ENCODE results near the gene JMJD1C.
"Not testable (repeated sequence)": the region's sequence is repeated elsewhere in the genome, so short reads cannot be mapped to it uniquely, and the experiment has no call there.

- TF ChIP-seq, protein P1, sequence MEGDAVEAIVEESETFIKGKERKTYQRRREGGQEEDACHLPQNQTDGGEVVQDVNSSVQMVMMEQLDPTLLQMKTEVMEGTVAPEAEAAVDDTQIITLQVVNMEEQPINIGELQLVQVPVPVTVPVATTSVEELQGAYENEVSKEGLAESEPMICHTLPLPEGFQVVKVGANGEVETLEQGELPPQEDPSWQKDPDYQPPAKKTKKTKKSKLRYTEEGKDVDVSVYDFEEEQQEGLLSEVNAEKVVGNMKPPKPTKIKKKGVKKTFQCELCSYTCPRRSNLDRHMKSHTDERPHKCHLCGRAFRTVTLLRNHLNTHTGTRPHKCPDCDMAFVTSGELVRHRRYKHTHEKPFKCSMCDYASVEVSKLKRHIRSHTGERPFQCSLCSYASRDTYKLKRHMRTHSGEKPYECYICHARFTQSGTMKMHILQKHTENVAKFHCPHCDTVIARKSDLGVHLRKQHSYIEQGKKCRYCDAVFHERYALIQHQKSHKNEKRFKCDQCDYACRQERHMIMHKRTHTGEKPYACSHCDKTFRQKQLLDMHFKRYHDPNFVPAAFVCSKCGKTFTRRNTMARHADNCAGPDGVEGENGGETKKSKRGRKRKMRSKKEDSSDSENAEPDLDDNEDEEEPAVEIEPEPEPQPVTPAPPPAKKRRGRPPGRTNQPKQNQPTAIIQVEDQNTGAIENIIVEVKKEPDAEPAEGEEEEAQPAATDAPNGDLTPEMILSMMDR (IDR thresholded peaks at IDR 0.05): not testable (repeated sequence)
- TF ChIP-seq POLR2AphosphoS5, POLR2A (IDR thresholded peaks at IDR 0.05): not testable (repeated sequence)
Measured at GRCh38 chr10:63283901-63284300, 181.9 kb downstream of the JMJD1C start.
